RCC 7860 (cell line): Measurements from ENCODE around the gene MAPKAP1.
"Not testable (repeated sequence)": the region's sequence is repeated elsewhere in the genome, so short reads cannot be mapped to it uniquely, and the experiment has no call there.

Experiments
- DNase-seq: peaks from one replicate; pipeline ENCODE4 v3.0.0-alpha.2; 2015; ENCODE audit warnings: low spot score
- FAIRE-seq: peaks from 2 replicates; lab custom pipeline; 2012; peaks lifted over from hg19 to GRCh38; lab: Jason Lieb, UNC

Gene MAPKAP1

DNA sequence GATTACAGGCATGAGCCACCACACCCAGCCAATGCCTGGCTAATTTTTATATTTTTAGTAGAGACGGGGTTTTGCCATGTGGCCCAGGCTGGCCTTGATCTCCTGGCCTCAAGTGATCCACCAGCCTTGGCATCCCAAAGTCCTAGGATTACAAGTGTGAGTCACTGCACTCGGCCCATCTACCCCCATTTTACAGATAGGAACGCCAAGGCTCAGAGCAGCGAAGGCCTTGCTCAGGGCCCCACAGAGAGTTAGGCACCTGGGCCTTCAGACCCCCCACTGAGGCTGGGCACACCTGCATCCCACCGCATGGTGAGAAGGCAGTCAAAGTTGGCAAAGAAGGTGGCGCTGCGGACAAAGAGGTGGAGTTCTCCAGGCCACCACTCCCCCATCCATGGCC, 302.3 kb downstream of the MAPKAP1 start:
- no peak for FAIRE-seq
- DNase-seq, result no peak

DNA sequence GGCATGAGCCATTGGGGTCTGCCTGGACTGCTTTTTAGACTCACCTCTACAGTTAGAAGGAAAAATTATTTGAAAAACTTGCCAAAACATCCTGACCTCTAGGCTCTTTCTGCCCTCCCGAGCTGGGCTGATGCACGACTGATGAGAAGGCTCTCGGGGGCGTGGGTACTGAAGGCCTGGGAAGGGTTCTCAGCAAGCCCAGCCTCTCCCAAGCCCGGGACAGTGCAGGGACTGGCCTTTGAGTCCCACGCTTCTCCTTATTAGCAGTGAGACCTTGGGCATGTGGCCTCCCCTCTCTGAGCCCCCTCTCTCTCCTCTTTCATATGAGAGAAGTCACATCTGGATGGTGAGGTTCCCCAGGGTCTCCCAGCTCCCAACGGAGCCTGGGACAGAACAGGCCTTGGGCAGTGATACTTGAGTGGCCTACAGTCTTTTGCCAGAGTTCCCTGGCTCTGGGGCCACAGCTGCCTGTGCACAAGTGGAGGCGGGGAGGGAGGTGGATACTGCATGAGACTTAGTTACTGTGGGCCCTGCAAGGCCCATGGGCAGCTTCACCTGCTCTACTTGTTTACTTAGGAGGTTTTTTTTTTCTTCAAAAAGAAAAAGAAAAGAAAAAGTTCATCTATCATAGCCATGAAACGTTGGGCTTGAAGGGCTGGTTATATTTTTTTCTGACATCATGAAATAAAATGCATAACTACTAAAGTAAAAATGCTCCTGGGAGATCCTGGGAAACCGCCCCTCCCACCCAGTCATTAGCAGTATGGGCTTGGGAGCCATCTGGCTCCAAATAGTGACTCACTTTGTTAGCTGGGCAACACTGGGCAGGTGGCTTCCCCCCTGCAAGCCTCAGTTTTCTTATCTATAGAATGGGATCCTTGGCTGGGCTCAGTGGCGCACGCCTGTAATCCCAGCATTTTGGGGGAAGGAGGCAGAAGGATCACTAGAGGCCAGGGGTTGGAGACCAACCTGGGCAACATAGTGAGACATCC, 306.0 kb downstream of the MAPKAP1 start:
- no peak for FAIRE-seq
- peak; percentile 18 for DNase-seq

DNA sequence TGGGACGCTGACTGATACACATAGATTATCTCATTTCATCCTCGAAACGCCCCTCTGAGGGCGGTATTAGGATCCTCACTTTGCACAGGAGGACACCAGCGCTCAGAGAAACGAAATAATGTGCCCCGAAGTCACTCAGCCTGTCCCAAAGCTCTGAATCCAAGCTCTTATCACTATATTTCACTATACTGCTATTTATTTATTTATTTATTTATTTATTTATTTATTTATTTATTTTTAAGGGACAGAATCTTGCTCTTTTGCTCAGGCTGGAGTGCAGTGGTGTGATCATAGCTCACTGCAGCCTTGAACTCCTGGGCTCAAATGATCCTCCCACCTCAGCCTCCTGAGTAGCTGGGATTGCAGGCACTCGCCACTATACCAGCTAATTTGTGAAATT, 306.8 kb downstream of the MAPKAP1 start:
- FAIRE-seq, DNase-seq: not testable (repeated sequence)

DNA sequence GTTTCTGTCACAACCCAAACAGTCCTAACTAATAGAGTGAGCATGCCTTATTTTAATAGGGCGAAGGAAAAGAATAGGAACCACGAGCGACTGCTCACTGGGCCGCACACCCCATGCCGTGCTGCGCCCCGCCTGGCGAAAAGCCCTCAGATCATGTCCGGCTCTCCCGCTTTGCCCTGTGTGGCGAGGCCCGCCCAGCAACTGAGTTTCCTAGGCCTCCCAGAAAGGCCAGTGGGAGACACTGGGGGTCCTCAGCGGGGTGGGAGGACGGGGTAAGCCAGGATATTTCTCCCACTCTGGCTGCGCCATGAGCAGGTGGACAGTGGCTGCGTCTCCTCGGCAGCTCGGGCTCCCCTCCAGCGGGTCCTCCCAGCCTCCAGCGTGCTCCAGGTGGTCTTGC, 307.3 kb downstream of the MAPKAP1 start:
- DNase-seq, result no peak
- FAIRE-seq, result no peak

DNA sequence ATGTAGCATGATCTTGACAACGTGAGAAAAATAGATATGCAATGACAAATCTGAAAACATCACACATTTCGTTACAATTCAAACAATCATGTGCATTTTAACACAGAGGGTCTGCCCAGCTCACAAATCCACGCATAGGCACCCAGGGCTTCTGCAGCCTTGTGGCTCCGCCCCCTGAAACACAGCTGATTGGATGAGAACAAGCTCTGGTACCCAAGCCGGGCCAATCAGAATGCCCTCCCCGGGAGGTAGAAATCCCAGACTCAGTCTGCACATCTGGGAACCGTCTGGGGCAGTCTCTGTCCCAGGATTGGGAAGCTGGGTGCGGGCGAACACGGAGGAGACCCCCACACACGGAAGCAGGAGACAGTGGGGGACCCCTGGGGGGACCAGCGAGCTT, 307.8 kb downstream of the MAPKAP1 start:
- FAIRE-seq (no peak), DNase-seq (no peak)

DNA sequence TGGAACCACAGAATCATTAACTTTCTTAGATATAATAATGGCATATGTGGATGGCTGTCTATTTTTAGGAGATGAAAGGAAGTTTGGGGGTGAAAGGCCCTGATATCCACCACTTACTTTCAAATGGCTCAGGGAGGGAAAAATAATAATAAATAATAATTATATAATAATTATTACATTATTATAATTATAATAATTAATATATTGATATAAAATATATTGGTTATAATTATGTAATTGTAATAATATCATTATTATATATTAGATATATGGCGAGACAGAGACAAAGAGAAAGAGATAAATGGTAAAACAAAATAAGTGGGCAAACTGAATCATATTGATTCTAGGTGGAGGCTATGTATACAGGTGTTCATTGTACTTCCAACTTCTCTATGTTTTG, 308.8 kb downstream of the MAPKAP1 start:
- DNase-seq (no peak), FAIRE-seq (peak; percentile 38)

DNA sequence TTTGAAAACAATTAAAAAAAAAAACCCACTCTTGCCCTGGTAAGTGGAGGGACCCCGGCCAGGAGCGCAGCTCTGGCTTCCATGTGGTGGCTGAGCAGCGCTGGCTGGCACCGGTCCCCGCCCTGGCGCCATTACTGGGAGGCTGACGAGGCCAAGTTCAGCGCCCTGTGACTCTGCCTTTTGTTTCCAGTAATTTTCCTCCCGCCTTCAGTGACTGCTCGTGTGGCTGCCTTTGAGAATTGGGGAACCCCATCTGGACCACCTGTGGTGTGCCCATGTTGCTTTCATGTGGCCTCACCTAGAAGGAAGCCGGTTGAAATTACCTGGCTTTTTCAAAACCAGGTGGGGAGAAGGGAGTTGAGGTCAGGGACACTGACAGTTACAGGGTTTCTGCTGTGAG, 309.3 kb downstream of the MAPKAP1 start:
- FAIRE-seq, result no peak
- DNase-seq, result no peak

DNA sequence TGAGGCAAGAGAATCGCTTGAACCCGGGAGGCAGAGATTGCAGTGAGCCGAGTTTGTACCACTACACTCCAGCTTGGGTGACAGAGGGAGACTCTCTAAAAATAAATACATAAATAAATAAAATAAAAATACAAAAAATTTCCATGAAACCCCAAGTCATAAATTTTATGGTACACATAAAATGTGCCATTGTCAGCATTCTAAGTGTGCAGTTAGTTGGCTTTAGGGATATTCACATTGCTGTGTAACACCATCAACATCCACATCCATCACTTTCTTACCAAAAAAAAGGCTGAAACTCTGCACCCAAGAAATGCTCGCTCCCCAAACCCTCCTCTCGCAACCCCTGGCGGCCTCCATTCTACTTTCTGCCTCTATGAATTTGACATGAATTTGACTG, 310.2 kb downstream of the MAPKAP1 start:
- no peak for FAIRE-seq
- no peak for DNase-seq

DNA sequence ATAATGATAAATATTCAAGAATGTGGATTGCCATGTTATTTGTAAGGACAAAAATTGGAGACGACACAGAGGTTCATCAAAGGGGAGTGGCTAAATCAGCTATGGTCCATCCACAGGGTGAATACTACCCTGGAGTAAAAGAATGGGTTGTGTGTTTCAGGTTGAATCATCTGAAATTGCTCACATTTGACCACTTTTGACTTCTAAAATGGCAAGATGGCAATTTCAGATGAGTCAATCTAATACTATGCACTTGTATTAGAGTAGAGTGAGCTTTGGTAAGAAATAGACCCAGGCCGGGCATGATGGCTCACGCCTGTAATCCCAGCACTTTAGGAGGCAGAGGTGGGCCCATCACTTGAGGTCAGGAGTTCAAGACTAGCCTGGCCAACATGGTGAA, 313.6 kb downstream of the MAPKAP1 start:
- no peak for FAIRE-seq
- DNase-seq, result peak; percentile 60

DNA sequence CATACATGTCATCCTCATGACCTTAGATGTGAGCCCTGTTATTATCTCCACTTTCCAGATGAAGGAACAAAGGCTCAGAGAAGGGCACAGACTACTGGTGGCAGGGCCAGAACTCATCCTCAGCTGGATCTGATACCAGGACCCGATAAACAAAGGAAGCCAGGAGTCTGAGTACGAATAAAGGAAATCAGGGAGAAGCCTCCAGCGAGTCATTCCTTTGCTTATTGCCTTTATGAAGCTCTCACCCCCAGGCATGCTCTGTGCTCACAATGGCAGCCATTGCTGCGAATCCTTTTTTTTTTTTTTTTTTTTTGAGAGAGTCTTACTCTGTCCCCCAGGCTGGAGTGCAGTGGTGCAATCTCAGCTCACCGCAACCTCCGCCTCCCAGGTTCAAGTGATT, 315.3 kb downstream of the MAPKAP1 start:
- DNase-seq (no peak), FAIRE-seq (no peak)

DNA sequence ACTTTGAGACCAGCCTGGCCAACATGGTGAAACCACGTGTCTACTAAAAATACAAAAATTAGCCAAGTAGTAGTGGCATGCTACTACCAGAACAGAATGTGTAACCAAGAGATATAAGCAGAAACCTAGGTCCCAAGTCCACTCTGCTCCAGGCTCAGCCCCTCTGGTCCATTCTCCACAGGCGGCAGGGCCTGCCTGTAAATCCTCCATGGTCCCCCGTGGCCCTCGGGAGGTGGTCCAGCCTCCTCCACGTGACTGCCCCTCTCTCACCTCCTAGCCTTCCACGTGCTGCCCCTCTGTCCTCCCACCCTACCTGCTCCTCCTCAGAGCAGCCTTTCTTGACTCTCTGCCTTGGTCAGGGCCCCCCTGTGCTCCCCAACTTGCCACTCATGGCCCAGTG, 318.0 kb downstream of the MAPKAP1 start:
- DNase-seq (no peak), FAIRE-seq (no peak)

DNA sequence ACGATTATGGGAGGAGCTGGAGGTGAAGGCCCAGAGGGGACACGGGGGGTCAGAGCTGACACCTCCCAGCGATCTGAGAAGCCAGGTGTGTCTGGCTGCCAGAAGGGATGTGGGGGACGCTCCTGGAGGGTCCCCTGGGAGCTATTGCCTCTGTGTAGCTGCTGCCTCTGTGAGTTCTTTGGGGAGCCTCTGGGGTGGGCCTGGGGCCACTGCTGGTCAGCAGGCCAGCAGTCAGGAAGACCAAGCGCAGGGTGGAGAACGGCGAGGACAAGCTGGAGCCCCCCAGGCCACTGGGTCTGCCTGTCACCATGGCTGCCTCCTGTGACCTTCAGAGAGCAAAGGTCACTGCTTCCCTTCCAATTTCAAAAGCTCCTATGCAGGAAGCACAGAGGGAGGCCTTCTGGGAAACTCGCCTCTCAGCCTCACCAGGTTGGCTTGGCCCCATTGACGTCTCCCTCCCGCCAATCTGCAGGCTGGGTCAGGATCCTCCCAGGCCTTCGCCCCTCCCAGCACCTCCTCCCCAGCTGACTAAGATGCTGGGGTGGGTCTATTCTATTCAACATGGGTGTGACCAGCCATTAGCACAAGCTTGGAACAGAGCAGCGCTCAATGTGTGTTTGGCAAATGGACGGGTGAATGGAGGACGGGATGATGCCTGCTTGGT, 319.0 kb downstream of the MAPKAP1 start:
- DNase-seq, result no peak
- no peak for FAIRE-seq
